GM12873 (cell line): ENCODE measurements around the gene DBI.

Experiments
- TF ChIP-seq, protein P1 (sequence below): IDR thresholded peaks from 2 replicates; pipeline ENCODE4 v1.5.1; 2012; ENCODE audit warnings: low read depth, mild to moderate bottlenecking, moderate library complexity, low read length, control low read depth; ENCODE audit not compliant: insufficient read depth; ENCODE audit errors: missing control alignments

Gene DBI

GRCh38 chr2:119387381-119388129 lies 20.8 kb downstream of the DBI start:
- TF ChIP-seq, protein P1, sequence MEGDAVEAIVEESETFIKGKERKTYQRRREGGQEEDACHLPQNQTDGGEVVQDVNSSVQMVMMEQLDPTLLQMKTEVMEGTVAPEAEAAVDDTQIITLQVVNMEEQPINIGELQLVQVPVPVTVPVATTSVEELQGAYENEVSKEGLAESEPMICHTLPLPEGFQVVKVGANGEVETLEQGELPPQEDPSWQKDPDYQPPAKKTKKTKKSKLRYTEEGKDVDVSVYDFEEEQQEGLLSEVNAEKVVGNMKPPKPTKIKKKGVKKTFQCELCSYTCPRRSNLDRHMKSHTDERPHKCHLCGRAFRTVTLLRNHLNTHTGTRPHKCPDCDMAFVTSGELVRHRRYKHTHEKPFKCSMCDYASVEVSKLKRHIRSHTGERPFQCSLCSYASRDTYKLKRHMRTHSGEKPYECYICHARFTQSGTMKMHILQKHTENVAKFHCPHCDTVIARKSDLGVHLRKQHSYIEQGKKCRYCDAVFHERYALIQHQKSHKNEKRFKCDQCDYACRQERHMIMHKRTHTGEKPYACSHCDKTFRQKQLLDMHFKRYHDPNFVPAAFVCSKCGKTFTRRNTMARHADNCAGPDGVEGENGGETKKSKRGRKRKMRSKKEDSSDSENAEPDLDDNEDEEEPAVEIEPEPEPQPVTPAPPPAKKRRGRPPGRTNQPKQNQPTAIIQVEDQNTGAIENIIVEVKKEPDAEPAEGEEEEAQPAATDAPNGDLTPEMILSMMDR = peak; percentile 36

GRCh38 chr2:119389615-119390306 lies 23.0 kb downstream of the DBI start:
- TF ChIP-seq, protein P1 = no peak

DNA sequence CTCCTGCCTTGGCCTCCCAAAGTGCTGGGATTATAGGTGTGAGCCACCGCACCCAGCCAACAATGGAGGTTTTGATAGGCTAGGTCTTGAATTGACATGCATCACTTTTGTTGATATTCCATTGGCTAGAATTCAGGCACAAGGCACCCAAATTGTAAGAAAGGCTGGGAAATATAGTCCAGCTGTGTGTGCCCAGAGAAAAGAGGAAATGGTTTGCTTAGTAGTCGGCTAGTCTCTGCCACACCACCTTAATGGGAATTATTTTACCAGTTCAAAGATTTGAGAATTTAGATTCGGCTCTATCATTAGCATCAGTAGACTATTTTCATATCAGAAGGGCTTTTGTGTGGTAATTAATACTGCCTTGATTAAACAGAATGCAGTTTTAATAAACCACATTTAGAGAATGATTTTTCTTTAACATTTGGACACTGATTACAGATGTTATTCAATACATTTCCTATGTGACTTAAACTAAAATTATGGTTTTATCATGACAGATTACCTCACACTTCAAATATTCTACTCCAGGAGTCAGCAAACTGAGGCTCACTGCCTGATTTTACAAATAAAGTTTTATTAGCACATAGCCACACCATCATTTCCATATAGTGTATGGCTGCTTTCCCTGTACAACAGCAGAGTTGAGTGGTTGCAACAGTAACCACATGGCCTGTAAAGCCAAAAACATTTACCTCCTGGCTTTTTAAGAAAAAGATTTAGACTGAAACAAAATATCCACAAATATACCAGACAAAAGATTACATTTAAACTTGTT lies 27.4 kb downstream of the DBI start:
- TF ChIP-seq, protein P1 = no peak

GRCh38 chr2:119397196-119397595 lies 30.4 kb downstream of the DBI start:
- TF ChIP-seq, protein P1 = no peak

GRCh38 chr2:119402106-119402505 lies 35.3 kb downstream of the DBI start:
- TF ChIP-seq, protein P1 = no peak

DNA sequence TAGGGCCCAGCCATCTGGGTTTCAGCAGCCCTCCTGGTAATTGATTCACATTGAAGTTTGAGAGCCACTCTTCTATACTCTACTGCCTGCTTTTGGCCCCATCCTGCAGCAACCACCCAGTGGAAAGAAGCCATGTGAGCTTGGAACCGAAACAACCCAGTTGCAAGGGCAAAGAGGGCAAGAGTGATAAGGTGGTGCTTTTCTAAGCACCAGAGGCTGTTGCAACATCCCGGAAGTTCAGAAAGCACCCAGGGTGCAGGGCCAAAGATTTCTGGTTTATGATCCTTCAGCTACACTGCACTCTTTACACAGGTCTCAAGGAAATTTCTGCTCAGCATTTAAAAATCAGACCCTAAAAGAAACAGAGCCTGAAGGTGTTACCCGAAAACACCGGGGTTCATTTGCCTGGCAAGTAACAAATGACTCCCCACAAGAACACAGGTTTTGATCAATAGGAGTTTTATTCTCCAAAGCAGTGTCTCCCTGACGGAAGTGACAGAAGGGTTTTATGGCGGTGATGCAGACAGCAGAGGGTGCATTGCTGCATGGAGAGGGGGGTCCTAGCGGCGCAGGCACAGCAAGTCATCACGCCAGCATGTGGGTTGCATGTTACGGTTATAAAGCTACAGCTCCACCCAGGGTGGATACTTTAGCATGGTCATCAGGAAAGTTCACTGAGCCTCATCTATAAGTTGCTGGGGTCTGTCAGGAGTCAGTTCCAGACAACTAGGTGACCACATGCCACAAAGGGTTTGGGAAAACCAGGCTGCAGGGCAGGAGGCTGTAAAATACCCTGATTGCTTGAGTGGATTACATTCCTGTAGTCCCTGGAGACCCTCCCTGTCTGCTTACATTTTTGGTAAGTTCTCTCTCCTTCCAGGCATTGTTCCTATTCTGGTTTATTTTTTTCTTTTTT lies 36.1 kb downstream of the DBI start:
- TF ChIP-seq, protein P1 = no peak
